NCI-H2196 treated with DMSO at 0.1 percent for 48 hours (cell line): Measurements from ENCODE around the gene PIK3R5.
"Not testable (repeated sequence)": the region's sequence is repeated elsewhere in the genome, so short reads cannot be mapped to it uniquely, and the experiment has no call there.

Source experiments
- DNase-seq: peaks from one replicate; lab custom pipeline; 2025; ENCODE audit not compliant: unreplicated experiment; lab: John Stamatoyannopoulos, UW

PIK3R5 gene

GRCh38 chr17:8898126-8898525, 67.4 kb downstream of the PIK3R5 start:
- no peak for DNase-seq

- DNase-seq, result no peak
These were observed 68.6 kb downstream of the PIK3R5 start for GRCh38 chr17:8896641-8897635.

GRCh38 chr17:8896087-8896486, 69.4 kb downstream of the PIK3R5 start:
- DNase-seq, result no peak

GRCh38 chr17:8894673-8895578, 70.6 kb downstream of the PIK3R5 start:
- no peak for DNase-seq

- no peak for DNase-seq
These were observed 71.3 kb downstream of the PIK3R5 start for GRCh38 chr17:8894202-8894671.

GRCh38 chr17:8893621-8894201, 71.8 kb downstream of the PIK3R5 start:
- DNase-seq, result no peak

- DNase-seq, result no peak
These were observed 72.4 kb downstream of the PIK3R5 start for GRCh38 chr17:8893059-8893458.

GRCh38 chr17:8892338-8892690, 73.2 kb downstream of the PIK3R5 start:
- DNase-seq, result no peak

GRCh38 chr17:8890671-8891070, 74.8 kb downstream of the PIK3R5 start:
- DNase-seq, result no peak

GRCh38 chr17:8889458-8890210, 75.9 kb downstream of the PIK3R5 start:
- no peak for DNase-seq

GRCh38 chr17:8888704-8889302, 76.7 kb downstream of the PIK3R5 start:
- DNase-seq, result no peak

GRCh38 chr17:8887834-8888703, 77.4 kb downstream of the PIK3R5 start:
- DNase-seq, result no peak

GRCh38 chr17:8887301-8887700, 78.2 kb downstream of the PIK3R5 start:
- no peak for DNase-seq

GRCh38 chr17:8885967-8886684, 79.4 kb downstream of the PIK3R5 start:
- DNase-seq, result no peak

GRCh38 chr17:8885163-8885966, 80.1 kb downstream of the PIK3R5 start:
- not testable (repeated sequence) for DNase-seq

GRCh38 chr17:8884336-8884990, 81.0 kb downstream of the PIK3R5 start:
- DNase-seq, result no peak

- no peak for DNase-seq
These were observed 82.2 kb downstream of the PIK3R5 start for GRCh38 chr17:8883353-8883752.
